Temporal lobe (tissue), 1 donor: Measurements from ENCODE around the gene KRTAP5-2. TPM values are rescaled to one million over a fixed set of nuclear protein-coding genes. Genes with fewer than 3 reads are reported as not detected.

Source experiments
- total RNA-seq: library from RNA; depleted of rRNA; stranded (reverse); fragments of >200 nt; gene quantifications from one replicate; pipeline ENCODE4 v1.2.3, GENCODE V29; 2014

KRTAP5-2 gene
- total RNA-seq, 1 donor from 2014 or later, result not detected

Other genes with a start within 250 kb of the KRTAP5-2 start
- gene BRSK2, start 208.4 kb downstream of the KRTAP5-2 start, total RNA-seq, result 31.7 TPM
- gene MOB2, start 111.5 kb downstream of the KRTAP5-2 start, total RNA-seq, result 12.8 TPM
- gene DUSP8, start 26.0 kb downstream of the KRTAP5-2 start, total RNA-seq, result 7.6 TPM
- not detected for gene KRTAP5-1, start 13.0 kb downstream of the KRTAP5-2 start, total RNA-seq
- gene KRTAP5-3, start 10.2 kb upstream of the KRTAP5-2 start, total RNA-seq, result not detected
- under 0.01 TPM for gene KRTAP5-4, start 23.8 kb upstream of the KRTAP5-2 start, total RNA-seq
- gene KRTAP5-5, start 31.5 kb upstream of the KRTAP5-2 start, total RNA-seq, result not detected
- not detected for gene KRTAP5-6, start 98.9 kb upstream of the KRTAP5-2 start, total RNA-seq
- gene IFITM10, start 152.3 kb upstream of the KRTAP5-2 start, total RNA-seq, result 0.49 TPM
- gene CTSD, start 165.6 kb upstream of the KRTAP5-2 start, total RNA-seq, result 36.9 TPM
- gene SYT8, start 236.7 kb upstream of the KRTAP5-2 start, total RNA-seq, result not detected
- gene TNNI2, start 240.7 kb upstream of the KRTAP5-2 start, total RNA-seq, result not detected